ENCODE measurements around the gene GGTLC1. TPM values are rescaled to one million over a fixed set of nuclear protein-coding genes. Genes with fewer than 3 reads are reported as not detected.

GGTLC1 gene
- total RNA-seq, 1 experiment from 2014 or later, result not detected

DNA sequence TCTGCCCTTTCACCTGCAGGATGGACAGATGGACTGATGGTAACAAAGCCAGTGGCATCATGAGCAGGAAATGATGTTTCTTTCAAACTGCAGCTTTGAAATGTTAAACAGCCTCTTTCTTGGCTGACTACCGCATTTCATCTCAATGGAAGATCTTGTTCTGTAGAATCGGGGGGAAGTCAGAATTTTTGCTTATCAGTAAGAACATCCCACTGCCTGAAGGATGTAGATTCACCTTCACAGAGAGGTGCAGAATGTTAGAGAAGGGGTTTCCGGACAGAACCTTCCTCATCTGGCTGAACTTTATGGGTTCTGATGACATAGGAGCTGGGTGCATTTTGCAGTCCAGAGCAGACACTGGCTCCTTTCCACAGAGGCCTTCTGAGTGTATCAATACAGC is 32.7 kb downstream of the GGTLC1 start:
- TF ChIP-seq POLR2AphosphoS5 (IDR thresholded peaks at IDR 0.05; ENCODE audit: low read depth, low read length), result no peak
- TF ChIP-seq EGR1 (IDR thresholded peaks at IDR 0.05; ENCODE audit: low read depth), result no peak
- TF ChIP-seq EZH2phosphoT487 (IDR thresholded peaks at IDR 0.05; ENCODE audit: borderline replicate concordance), result no peak
- TF ChIP-seq SRF (IDR thresholded peaks at IDR 0.05; ENCODE audit: low read depth), result no peak
- TF ChIP-seq ZNF274 (IDR thresholded peaks at IDR 0.05; ENCODE audit: low read depth, low read length), result no peak
- TF ChIP-seq ELF1 (IDR thresholded peaks at IDR 0.05; ENCODE audit: borderline replicate concordance, low read depth), result no peak
- no peak for TF ChIP-seq SP1 (IDR thresholded peaks at IDR 0.05; ENCODE audit: low read depth)
- TF ChIP-seq RAD21 (IDR thresholded peaks at IDR 0.05; ENCODE audit: low read depth), result no peak
- TF ChIP-seq, protein P1, sequence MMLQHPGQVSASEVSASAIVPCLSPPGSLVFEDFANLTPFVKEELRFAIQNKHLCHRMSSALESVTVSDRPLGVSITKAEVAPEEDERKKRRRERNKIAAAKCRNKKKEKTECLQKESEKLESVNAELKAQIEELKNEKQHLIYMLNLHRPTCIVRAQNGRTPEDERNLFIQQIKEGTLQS (IDR thresholded peaks at IDR 0.05), result no peak
- TF ChIP-seq, protein P2, sequence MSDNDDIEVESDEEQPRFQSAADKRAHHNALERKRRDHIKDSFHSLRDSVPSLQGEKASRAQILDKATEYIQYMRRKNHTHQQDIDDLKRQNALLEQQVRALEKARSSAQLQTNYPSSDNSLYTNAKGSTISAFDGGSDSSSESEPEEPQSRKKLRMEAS (IDR thresholded peaks at IDR 0.05), result no peak
- H4K20me1 ChIP-seq (ENCODE audit: insufficient read depth), result no peaks in the 10 kb centered on the region
- no peaks in the 10 kb centered on the region for H3K79me2 ChIP-seq (ENCODE audit: insufficient read depth, low read length)
- H3K27ac ChIP-seq (ENCODE audit: low read depth, low read length), result no peak overlapping the region
- ATAC-seq (no peak), DNase-seq (ENCODE audit: low read depth, low spot score) (no peak)
- ChIA-PET CTCF (no interaction called here), POLR2A (no interaction called here), RAD21 (ENCODE audit: low non-redundant PET in 1 of 2, low total read pairs in 2 of 2, uncharacterized antibody in 2 of 2, unreplicated experiment in 2 of 2) (no interaction called here)
- H3K4me3 ChIP-seq (replicated peaks in 1 of 2; ENCODE audit: low read depth in 1 of 2, low read length in 2 of 2), result no peak overlapping the region
- 0 out of 2 replicates have a peak, but pooled peaks cover 5% of the 10 kb centered on the region for H3K27me3 ChIP-seq (ENCODE audit: insufficient read depth, low read length)
- no peak overlapping the region for H3K9ac ChIP-seq (ENCODE audit: low read length)
- H3K4me2 ChIP-seq (ENCODE audit: low read length), result no peak overlapping the region
- H3K4me1 ChIP-seq (ENCODE audit: control insufficient read depth in 1 of 2, insufficient read depth in 2 of 2, low read length in 2 of 2), result no peaks in the 10 kb centered on the region
- no peak overlapping the region for H2AFZ ChIP-seq (ENCODE audit: low read depth, low read length, poor library complexity, severe bottlenecking)
- H3K9me2 ChIP-seq (ENCODE audit: insufficient read depth), result no peaks in the 10 kb centered on the region
- no TSS peak for BruUV-seq (replicated peaks)
- no peaks in the 10 kb centered on the region for H3K36me3 ChIP-seq (ENCODE audit: control insufficient read depth in 1 of 2, insufficient read depth in 2 of 2, low read length in 2 of 2)
- H3K9me3 ChIP-seq (ENCODE audit: control insufficient read depth in 1 of 2, insufficient read depth in 1 of 2, low read depth in 1 of 2, low read length in 2 of 2), result no peaks in the 10 kb centered on the region
- intact Hi-C loops (cut with micrococcal nuclease), result no loop called here

DNA sequence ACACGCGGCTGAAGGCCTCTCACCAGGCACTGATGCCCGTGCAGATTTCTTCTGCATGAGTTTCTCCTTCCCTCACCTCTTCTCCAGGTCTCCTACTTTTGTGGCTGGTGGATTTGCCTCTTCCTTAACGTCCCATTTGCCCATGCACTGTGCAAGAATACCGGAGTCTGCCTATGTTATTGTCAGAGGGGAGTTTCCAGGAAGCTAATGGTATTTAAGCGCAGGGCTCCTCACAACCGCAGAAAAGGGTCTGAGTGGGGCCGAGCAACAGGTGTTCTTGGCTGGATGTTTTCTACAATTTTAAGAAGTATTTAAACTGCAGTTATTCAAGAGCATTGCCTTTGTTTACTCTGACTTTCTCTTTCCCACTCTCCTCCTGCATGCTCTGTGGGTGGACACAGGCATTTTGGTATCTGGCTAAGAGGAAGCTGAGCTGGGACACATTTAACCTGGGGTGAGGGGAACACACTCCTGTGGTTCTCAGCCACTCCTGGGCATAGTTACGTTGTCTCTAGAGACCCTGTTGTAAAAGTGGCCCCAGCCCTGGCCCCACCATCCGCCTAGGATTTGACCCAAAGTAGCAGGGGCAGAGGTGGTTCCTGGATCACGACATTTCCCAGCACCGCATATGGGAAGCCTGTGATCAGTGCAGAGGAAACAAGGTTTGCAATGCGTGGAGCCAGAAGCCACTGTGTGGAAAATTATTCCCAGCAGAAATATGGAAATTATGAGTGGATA is 34.4 kb downstream of the GGTLC1 start:
- Histone ChIP-seq H3K36me3 (ENCODE audit: control insufficient read depth in 1 of 2, insufficient read depth in 2 of 2, low read length in 2 of 2) (no peaks in the 10 kb centered on the region), H3K79me2 (ENCODE audit: insufficient read depth, low read length) (no peaks in the 10 kb centered on the region), H3K9me2 (ENCODE audit: insufficient read depth) (no peaks in the 10 kb centered on the region), H3K27me3 (ENCODE audit: insufficient read depth, low read length) (0 out of 2 replicates have a peak, but pooled peaks cover 5% of the 10 kb centered on the region), H3K4me1 (ENCODE audit: control insufficient read depth in 1 of 2, insufficient read depth in 2 of 2, low read length in 2 of 2) (no peaks in the 10 kb centered on the region), H3K4me2 (ENCODE audit: low read length) (no peak overlapping the region), H3K27ac (ENCODE audit: low read depth, low read length) (no peak overlapping the region), H2AFZ (ENCODE audit: low read depth, low read length, poor library complexity, severe bottlenecking) (no peak overlapping the region), H3K4me3 (replicated peaks in 1 of 2; ENCODE audit: low read depth in 1 of 2, low read length in 2 of 2) (no peak overlapping the region), H3K9me3 (ENCODE audit: control insufficient read depth in 1 of 2, insufficient read depth in 1 of 2, low read depth in 1 of 2, low read length in 2 of 2) (no peaks in the 10 kb centered on the region), H3K9ac (ENCODE audit: low read length) (no peak overlapping the region), H4K20me1 (ENCODE audit: insufficient read depth) (no peaks in the 10 kb centered on the region)
- ChIA-PET CTCF (no interaction called here), POLR2A (no interaction called here), RAD21 (ENCODE audit: low non-redundant PET in 1 of 2, low total read pairs in 2 of 2, uncharacterized antibody in 2 of 2, unreplicated experiment in 2 of 2) (no interaction called here)
- BruUV-seq (replicated peaks), result no TSS peak
- intact Hi-C loops (cut with micrococcal nuclease), result no loop called here
- ATAC-seq, result no peak
- DNase-seq (ENCODE audit: low read depth, low spot score), result no peak
- TF ChIP-seq FOSL1 (IDR thresholded peaks at IDR 0.05; ENCODE audit: low read depth) (no peak), YY1 (IDR thresholded peaks at IDR 0.05; ENCODE audit: extremely low read depth, insufficient replicate concordance, low read depth, low read length) (no peak), SIN3A (IDR thresholded peaks at IDR 0.05; ENCODE audit: low read depth) (no peak), RAD21 (IDR thresholded peaks at IDR 0.05; ENCODE audit: low read depth) (no peak), POLR2A (IDR thresholded peaks at IDR 0.05; ENCODE audit: borderline replicate concordance, extremely low read depth, insufficient read depth, insufficient read length) (no peak), JUND (IDR thresholded peaks at IDR 0.05) (no peak), ZFX (IDR thresholded peaks at IDR 0.05) (no peak), EZH2 (IDR thresholded peaks at IDR 0.05) (no peak), SRF (IDR thresholded peaks at IDR 0.05; ENCODE audit: low read depth) (no peak)
- TF ChIP-seq, protein P2 (IDR thresholded peaks at IDR 0.05), result no peak
- TF ChIP-seq, protein P3, sequence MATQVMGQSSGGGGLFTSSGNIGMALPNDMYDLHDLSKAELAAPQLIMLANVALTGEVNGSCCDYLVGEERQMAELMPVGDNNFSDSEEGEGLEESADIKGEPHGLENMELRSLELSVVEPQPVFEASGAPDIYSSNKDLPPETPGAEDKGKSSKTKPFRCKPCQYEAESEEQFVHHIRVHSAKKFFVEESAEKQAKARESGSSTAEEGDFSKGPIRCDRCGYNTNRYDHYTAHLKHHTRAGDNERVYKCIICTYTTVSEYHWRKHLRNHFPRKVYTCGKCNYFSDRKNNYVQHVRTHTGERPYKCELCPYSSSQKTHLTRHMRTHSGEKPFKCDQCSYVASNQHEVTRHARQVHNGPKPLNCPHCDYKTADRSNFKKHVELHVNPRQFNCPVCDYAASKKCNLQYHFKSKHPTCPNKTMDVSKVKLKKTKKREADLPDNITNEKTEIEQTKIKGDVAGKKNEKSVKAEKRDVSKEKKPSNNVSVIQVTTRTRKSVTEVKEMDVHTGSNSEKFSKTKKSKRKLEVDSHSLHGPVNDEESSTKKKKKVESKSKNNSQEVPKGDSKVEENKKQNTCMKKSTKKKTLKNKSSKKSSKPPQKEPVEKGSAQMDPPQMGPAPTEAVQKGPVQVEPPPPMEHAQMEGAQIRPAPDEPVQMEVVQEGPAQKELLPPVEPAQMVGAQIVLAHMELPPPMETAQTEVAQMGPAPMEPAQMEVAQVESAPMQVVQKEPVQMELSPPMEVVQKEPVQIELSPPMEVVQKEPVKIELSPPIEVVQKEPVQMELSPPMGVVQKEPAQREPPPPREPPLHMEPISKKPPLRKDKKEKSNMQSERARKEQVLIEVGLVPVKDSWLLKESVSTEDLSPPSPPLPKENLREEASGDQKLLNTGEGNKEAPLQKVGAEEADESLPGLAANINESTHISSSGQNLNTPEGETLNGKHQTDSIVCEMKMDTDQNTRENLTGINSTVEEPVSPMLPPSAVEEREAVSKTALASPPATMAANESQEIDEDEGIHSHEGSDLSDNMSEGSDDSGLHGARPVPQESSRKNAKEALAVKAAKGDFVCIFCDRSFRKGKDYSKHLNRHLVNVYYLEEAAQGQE (IDR thresholded peaks at IDR 0.05; ENCODE audit: low read depth), result no peak
- TF ChIP-seq, protein P1 (IDR thresholded peaks at IDR 0.05), result no peak
